IMR-90 (cell line): Measurements from ENCODE around the gene HOXB7. TPM values are rescaled to one million over a fixed set of nuclear protein-coding genes. Genes with fewer than 3 reads are reported as not detected.

Experiments
- ATAC-seq: fragments of 200-7000 bp; cut with Tn5 transposase; 2 replicates; pipeline ENCODE4 v1.9.1; 2020; ENCODE audit warnings: low read depth, mild to moderate bottlenecking, moderate library complexity
- BruUV-seq: library from RNA; stranded (reverse); fragments of 400-500 nt; replicated peaks from 2 replicates; lab custom pipeline; 2021; lab: Mats Ljungman, UMichigan
- CTCF ChIA-PET: fragments of 300-600 bp; formaldehyde crosslinking; extraction: SDS; loops from one replicate; lab custom pipeline; 2021; ENCODE audit warnings: antibody characterized with exemption; lab: Yijun Ruan, JAX
- POLR2A ChIA-PET: fragments of 300-600 bp; sonication (Branson Sonifier 250); formaldehyde crosslinking; loops from one replicate; lab custom pipeline; 2022; ENCODE audit warnings: antibody characterized with exemption; ENCODE audit not compliant: unreplicated experiment; lab: Charles Lee
- DNase-seq: peaks from one replicate; pipeline ENCODE4 v3.0.0; 2013
- H2AFZ ChIP-seq: replicated peaks from 2 replicates; pipeline ENCODE3; 2013; ENCODE audit warnings: low read length, mild to moderate bottlenecking; ENCODE audit not compliant: poor library complexity
- H2AK5ac ChIP-seq: 2 replicates; pipeline ENCODE4 v1.6.1; 2013; ENCODE audit warnings: low read depth, low read length, inconsistent platforms
- H2AK9ac ChIP-seq: replicated peaks from 2 replicates; pipeline ENCODE3; 2013; ENCODE audit warnings: mild to moderate bottlenecking, low read depth, low read length, moderate library complexity; ENCODE audit not compliant: poor library complexity
- H2BK120ac ChIP-seq: 2 replicates; pipeline ENCODE4 v1.6.1; 2013; ENCODE audit warnings: low read depth, low read length, inconsistent platforms
- H2BK15ac ChIP-seq: 3 replicates; pipeline ENCODE4 v1.6.1; 2013; ENCODE audit warnings: low read depth, low read length, inconsistent platforms
- H2BK20ac ChIP-seq: 2 replicates; pipeline ENCODE4 v1.6.1; 2013; ENCODE audit warnings: low read depth, mild to moderate bottlenecking, inconsistent platforms, low read length, moderate library complexity
- H2BK5ac ChIP-seq: 2 replicates; pipeline ENCODE4 v1.6.1; 2013; ENCODE audit warnings: mild to moderate bottlenecking, low read depth, low read length, inconsistent platforms; ENCODE audit not compliant: poor library complexity, severe bottlenecking
- H3K14ac ChIP-seq: replicated peaks from 2 replicates; pipeline ENCODE4 v1.6.1; 2013; ENCODE audit warnings: low read depth, low read length, inconsistent platforms
- H3K18ac ChIP-seq: 2 replicates; pipeline ENCODE4 v1.6.1; 2013; ENCODE audit warnings: low read depth, low read length, control low read depth
- H3K23ac ChIP-seq: 2 replicates; pipeline ENCODE4 v1.6.1; 2013; ENCODE audit warnings: low read depth, low read length, inconsistent platforms
- H3K27ac ChIP-seq: 2 replicates; pipeline ENCODE4 v1.5.1; 2013; ENCODE audit warnings: mild to moderate bottlenecking, control low read depth, low read length; ENCODE audit not compliant: insufficient read depth
- H3K27me3 ChIP-seq: 2 replicates; pipeline ENCODE4 v1.6.1; 2013; ENCODE audit warnings: low read length; ENCODE audit not compliant: control insufficient read depth, insufficient read depth
- H3K36me3 ChIP-seq: 2 replicates; pipeline ENCODE4 v1.6.1; 2013; ENCODE audit warnings: low read length, mixed read lengths; ENCODE audit not compliant: control insufficient read depth, insufficient read depth
- H3K4ac ChIP-seq: 2 replicates; pipeline ENCODE4 v1.6.1; 2013; ENCODE audit warnings: low read depth, low read length, inconsistent platforms
- H3K4me1 ChIP-seq: 2 replicates; pipeline ENCODE4 v1.6.1; 2013; ENCODE audit warnings: low read length, mixed read lengths; ENCODE audit not compliant: control insufficient read depth, insufficient read depth
- H3K4me2 ChIP-seq: 2 replicates; pipeline ENCODE4 v1.6.1; 2013; ENCODE audit warnings: low read depth, mild to moderate bottlenecking, control low read depth, low read length, moderate library complexity
- H3K4me3 ChIP-seq: 2 replicates; pipeline ENCODE4 v1.5.1; 2013; ENCODE audit warnings: low read depth, mild to moderate bottlenecking, control low read depth, low read length, moderate library complexity; ENCODE audit not compliant: insufficient read depth
- H3K56ac ChIP-seq: 2 replicates; pipeline ENCODE4 v1.6.1; 2013; ENCODE audit warnings: low read length, inconsistent platforms; ENCODE audit not compliant: insufficient read depth; ENCODE audit errors: extremely low read depth
- H3K79me1 ChIP-seq, 2 experiments: 2 replicates each; pipeline ENCODE4 v1.6.1; 2013; ENCODE audit warnings: low read length in 2 of 2, inconsistent platforms in 1 of 2, low read depth in 1 of 2
- H3K9ac ChIP-seq: 2 replicates; pipeline ENCODE4 v1.6.1; 2013; ENCODE audit warnings: low read depth, low read length, control low read depth
- H3K9me1 ChIP-seq: 2 replicates; pipeline ENCODE4 v1.6.1; 2013; ENCODE audit warnings: low read length, inconsistent platforms; ENCODE audit not compliant: insufficient read depth
- H3K9me3 ChIP-seq: 2 replicates; pipeline ENCODE4 v1.6.1; 2013; ENCODE audit warnings: low read length; ENCODE audit not compliant: control insufficient read depth, insufficient read depth
- H4K20me1 ChIP-seq: 2 replicates; pipeline ENCODE4 v1.6.1; 2013; ENCODE audit warnings: low read length, inconsistent platforms; ENCODE audit not compliant: insufficient read depth
- H4K5ac ChIP-seq: 2 replicates; pipeline ENCODE4 v1.6.1; 2013; ENCODE audit warnings: mild to moderate bottlenecking, low read depth, low read length, control low read depth
- H4K8ac ChIP-seq, 2 experiments: 2 replicates each; pipeline ENCODE4 v1.6.1; 2013; ENCODE audit warnings: low read depth in 2 of 2, low read length in 2 of 2, control low read depth in 1 of 2, inconsistent platforms in 1 of 2
- H4K91ac ChIP-seq: 2 replicates; pipeline ENCODE4 v1.6.1; 2013; ENCODE audit warnings: low read depth, low read length, inconsistent platforms; ENCODE audit not compliant: insufficient read depth
- RFX5 ChIP-seq: IDR thresholded peaks from 2 replicates; pipeline ENCODE4 v1.8.0; 2012; ENCODE audit warnings: low read depth, mild to moderate bottlenecking, low read length, moderate library complexity
- dilution Hi-C: fragments of 300-500 bp; cut with HindIII; formaldehyde crosslinking; loops from one replicate; pipeline ENCODE4 v1.14.3; 2018; ENCODE audit warnings: low sequenced_read_pairs; ENCODE audit not compliant: unreplicated experiment
- in situ Hi-C: fragments of 300-500 bp; cut with MboI; formaldehyde crosslinking; loops from 3 replicates; pipeline ENCODE4 v1.14.3; 2019; ENCODE audit warnings: low sequenced_read_pairs, inconsistent platforms, mixed read lengths
- intact Hi-C: fragments of 100-400 bp; cut with micrococcal nuclease; formaldehyde crosslinking; loops from 2 replicates; pipeline ENCODE4 v1.10.0; 2022
- polyA plus RNA-seq, 3 experiments: library from polyadenylated mRNA; depleted of rRNA; stranded (reverse); fragments of >200 nt; gene quantifications; 2 replicates each; pipeline ENCODE4 v1.2.3, GENCODE V29; 2012; ENCODE audit warnings: low replicate concordance in 1 of 3
- total RNA-seq: library from RNA; depleted of rRNA; stranded (reverse); fragments of >200 nt; gene quantifications from 2 replicates; pipeline ENCODE4 v1.2.3, GENCODE V29; 2012

HOXB7 gene
- total and polyA plus RNA-seq, 2 of the 4 experiments (the other 2 are of a cell fraction) = 1.8 to 6.7 TPM

- peak overlapping the region; percentile 48 for H3K14ac ChIP-seq
- peaks cover 9 to 40% of the 10 kb centered on the region in 2 experiments; a peak in 3 of 4 replicates for H3K79me1 ChIP-seq
- in situ Hi-C loops (no loop called here), intact Hi-C loops (no loop called here), dilution Hi-C loops (no loop called here)
- no peak overlapping the region for H3K9ac ChIP-seq
- peak overlapping the region; percentile 88 for H3K4me2 ChIP-seq
- ChIA-PET CTCF (interaction anchor here (1.6 kb wide), 1 partner anchor 10 kb away, joined by 3 read pairs; no protein-coding TSS in a partner anchor), POLR2A (interaction anchor here (1.0 to 1.1 kb wide), 2 partner anchors 21 to 262 kb away, joined by 4 read pairs; no protein-coding TSS in a partner anchor)
- peak overlapping the region; percentile 44 for H2AK5ac ChIP-seq
- 0 out of 2 replicates have a peak, but pooled peaks have one; percentile 2 for ATAC-seq
- no peak overlapping the region for H2BK20ac ChIP-seq
- H3K36me3 ChIP-seq = peaks cover 7% of the 10 kb centered on the region
- H3K56ac ChIP-seq = no peak overlapping the region
- H2BK120ac ChIP-seq = no peak overlapping the region; the same call in 1 of the 2 replicates
- no peaks in the 10 kb centered on the region for H4K20me1 ChIP-seq
- BruUV-seq = no TSS peak
- peak overlapping the region; percentile 19; the same call in 1 of the 3 replicates for H2BK15ac ChIP-seq
- no peak overlapping the region for H2BK5ac ChIP-seq
- no peak overlapping the region for H2AK9ac ChIP-seq
- H3K27ac ChIP-seq = no peak overlapping the region
- no peak overlapping the region for H3K18ac ChIP-seq
- H3K23ac ChIP-seq = peak overlapping the region; percentile 11
- TF ChIP-seq RFX5 = no peak
- H3K4ac ChIP-seq = peak overlapping the region; percentile 32; the same call in 1 of the 2 replicates
- no peaks in the 10 kb centered on the region for H3K27me3 ChIP-seq
- no peaks in the 10 kb centered on the region for H3K9me3 ChIP-seq
- no peak overlapping the region for H4K5ac ChIP-seq
- H3K4me1 ChIP-seq = peaks cover 14% of the 10 kb centered on the region
- DNase-seq = no peak
- H2AFZ ChIP-seq = peak overlapping the region; percentile 40
- 0 out of 2 replicates have a peak overlapping the region, but pooled peaks have one; percentile 19 for H4K91ac ChIP-seq
- 0 out of 2 replicates have a peak, but pooled peaks cover 3% of the 10 kb centered on the region for H3K9me1 ChIP-seq
- peak overlapping the region; percentile 93 to 95; a peak in 2 of 4 replicates for H4K8ac ChIP-seq
- H3K4me3 ChIP-seq = no peak overlapping the region
These were observed 1.8 kb downstream of the HOXB7 start for GRCh38 chr17:48609033-48609432.
